ENCODE measurements around the gene PRICKLE2.

DNA sequence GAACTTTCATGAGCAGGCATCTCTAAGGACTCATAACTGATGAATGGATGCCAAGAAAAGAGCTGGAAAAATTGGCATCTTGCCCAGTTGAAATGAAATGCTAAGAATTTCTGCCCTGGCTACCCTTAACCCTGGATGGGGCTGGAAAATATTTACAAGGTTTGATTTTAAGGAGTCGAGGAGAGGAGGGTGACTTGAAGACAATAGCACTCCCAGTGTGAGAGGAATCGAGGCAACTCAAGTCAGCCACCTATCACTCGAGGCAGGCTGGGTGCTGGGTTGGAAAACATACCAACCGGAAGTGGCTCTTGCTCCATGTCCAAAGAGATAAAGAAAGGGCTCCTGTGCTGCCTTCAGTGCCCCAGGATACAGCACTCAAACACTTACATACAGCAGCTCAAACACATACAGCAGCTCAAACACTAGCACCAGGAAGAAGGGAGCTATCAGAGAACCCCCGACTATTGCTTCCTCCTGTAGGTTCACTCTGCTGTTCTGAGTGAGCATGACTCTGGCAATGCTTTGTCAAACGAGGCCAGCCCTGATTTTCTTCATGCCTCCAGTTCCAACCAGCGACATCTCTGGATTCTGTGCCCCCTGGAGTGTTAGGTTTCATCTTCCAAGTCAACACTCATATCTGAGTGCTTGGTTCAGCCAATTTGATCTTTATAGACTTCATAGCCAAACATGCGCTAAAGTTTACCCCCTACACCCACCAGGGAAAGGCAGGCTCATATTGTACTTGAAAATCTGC, 4.9 kb downstream of the PRICKLE2 start:
- TF ChIP-seq, protein P1, sequence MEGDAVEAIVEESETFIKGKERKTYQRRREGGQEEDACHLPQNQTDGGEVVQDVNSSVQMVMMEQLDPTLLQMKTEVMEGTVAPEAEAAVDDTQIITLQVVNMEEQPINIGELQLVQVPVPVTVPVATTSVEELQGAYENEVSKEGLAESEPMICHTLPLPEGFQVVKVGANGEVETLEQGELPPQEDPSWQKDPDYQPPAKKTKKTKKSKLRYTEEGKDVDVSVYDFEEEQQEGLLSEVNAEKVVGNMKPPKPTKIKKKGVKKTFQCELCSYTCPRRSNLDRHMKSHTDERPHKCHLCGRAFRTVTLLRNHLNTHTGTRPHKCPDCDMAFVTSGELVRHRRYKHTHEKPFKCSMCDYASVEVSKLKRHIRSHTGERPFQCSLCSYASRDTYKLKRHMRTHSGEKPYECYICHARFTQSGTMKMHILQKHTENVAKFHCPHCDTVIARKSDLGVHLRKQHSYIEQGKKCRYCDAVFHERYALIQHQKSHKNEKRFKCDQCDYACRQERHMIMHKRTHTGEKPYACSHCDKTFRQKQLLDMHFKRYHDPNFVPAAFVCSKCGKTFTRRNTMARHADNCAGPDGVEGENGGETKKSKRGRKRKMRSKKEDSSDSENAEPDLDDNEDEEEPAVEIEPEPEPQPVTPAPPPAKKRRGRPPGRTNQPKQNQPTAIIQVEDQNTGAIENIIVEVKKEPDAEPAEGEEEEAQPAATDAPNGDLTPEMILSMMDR (IDR thresholded peaks at IDR 0.05; ENCODE audit: low read length) = no peak
- no peak for TF ChIP-seq EZH2 (optimal IDR thresholded peaks at IDR 0.05; ENCODE audit: low read depth, low read length)

All from MM.1S (cell line).